PC-3 (cell line): ENCODE measurements around the gene PRR5L. TPM values are rescaled to one million over a fixed set of nuclear protein-coding genes. Genes with fewer than 3 reads are reported as not detected.
A peak's percentile ranks its signal among the peaks of the same experiment; 100 is the strongest.
"Not testable (repeated sequence)": the region's sequence is repeated elsewhere in the genome, so short reads cannot be mapped to it uniquely, and the experiment has no call there.

Experiments used
- ATAC-seq: fragments of 200-7000 bp; cut with Tn5 transposase; 2 replicates; pipeline ENCODE4 v1.9.1; 2020; ENCODE audit warnings: mild to moderate bottlenecking, moderate library complexity
- BruUV-seq: library from RNA; stranded (reverse); fragments of 400-500 nt; replicated peaks from 2 replicates; lab custom pipeline; 2021; lab: Mats Ljungman, UMichigan
- CTCF ChIA-PET: fragments of 300-600 bp; sonication (Branson Sonifier 250); formaldehyde crosslinking; loops from one replicate; lab custom pipeline; 2022; ENCODE audit warnings: antibody characterized with exemption; lab: Charles Lee
- POLR2A ChIA-PET: fragments of 300-600 bp; sonication (Branson Sonifier 250); formaldehyde crosslinking; loops from one replicate; lab custom pipeline; 2022; ENCODE audit warnings: antibody characterized with exemption; ENCODE audit not compliant: unreplicated experiment; lab: Charles Lee
- DNase-seq: peaks from one replicate; pipeline ENCODE4 v3.0.0-alpha.2; 2015
- H2AFZ ChIP-seq: fragments of 300-600 bp; sonication (generic); 2 replicates; pipeline ENCODE4 v1.6.0; 2016; ENCODE audit warnings: antibody characterized with exemption, low read length
- H3F3A ChIP-seq: fragments of 300-600 bp; sonication (generic); one replicate; pipeline ENCODE4 v1.6.0; 2017; ENCODE audit warnings: antibody characterized with exemption, low read length, control low read depth, mild to moderate bottlenecking; ENCODE audit not compliant: unreplicated experiment
- H3K27ac ChIP-seq: fragments of 300-600 bp; sonication (generic); 2 replicates; pipeline ENCODE4 v1.5.1; 2016; ENCODE audit warnings: mild to moderate bottlenecking, low read length
- H3K27me3 ChIP-seq: fragments of 300-600 bp; sonication (generic); 2 replicates; pipeline ENCODE4 v1.6.1; 2016; ENCODE audit warnings: low read length, mixed read lengths
- H3K36me3 ChIP-seq: fragments of 300-600 bp; sonication (generic); 2 replicates; pipeline ENCODE4 v1.6.1; 2016; ENCODE audit warnings: low read depth, mixed run types, low read length, mixed read lengths
- H3K4me1 ChIP-seq: fragments of 300-600 bp; sonication (generic); 2 replicates; pipeline ENCODE4 v1.5.1; 2016; ENCODE audit warnings: low read length; ENCODE audit not compliant: insufficient read depth
- H3K4me2 ChIP-seq: fragments of 300-600 bp; sonication (generic); 2 replicates; pipeline ENCODE4 v1.6.0; 2016; ENCODE audit warnings: low read length
- H3K4me3 ChIP-seq: fragments of 300-600 bp; sonication (generic); 2 replicates; pipeline ENCODE4 v1.5.1; 2016; ENCODE audit warnings: mild to moderate bottlenecking, low read length, mixed read lengths
- H3K79me2 ChIP-seq: fragments of 300-600 bp; sonication (generic); 2 replicates; pipeline ENCODE4 v1.6.1; 2017; ENCODE audit warnings: low read length, mixed read lengths
- H3K9ac ChIP-seq: fragments of 300-600 bp; sonication (generic); 2 replicates; pipeline ENCODE4 v1.6.0; 2016; ENCODE audit warnings: mild to moderate bottlenecking, low read length
- H3K9me2 ChIP-seq: fragments of 300-600 bp; sonication (generic); replicated peaks from 2 replicates; pipeline ENCODE4 v1.6.1; 2016; ENCODE audit warnings: mixed run types, low read length, mixed read lengths
- H3K9me3 ChIP-seq: fragments of 300-600 bp; sonication (generic); 2 replicates; pipeline ENCODE4 v1.6.1; 2016; ENCODE audit warnings: low read length, mixed read lengths
- H4K20me1 ChIP-seq: fragments of 300-600 bp; sonication (generic); 2 replicates; pipeline ENCODE4 v1.6.1; 2016; ENCODE audit warnings: low read length, mixed read lengths
- EZH2 ChIP-seq: fragments of 300-600 bp; sonication (generic); IDR thresholded peaks from one replicate; pipeline ENCODE4 v1.6.1; 2017; ENCODE audit warnings: antibody characterized with exemption, mild to moderate bottlenecking, low read length; ENCODE audit not compliant: unreplicated experiment
- EZH2phosphoT487 ChIP-seq: fragments of 300-600 bp; sonication (generic); IDR thresholded peaks from 2 replicates; pipeline ENCODE4 v1.6.1; 2018; ENCODE audit warnings: mild to moderate bottlenecking, antibody characterized with exemption, low read length, borderline replicate concordance
- intact Hi-C: fragments of 100-400 bp; cut with micrococcal nuclease; formaldehyde crosslinking; loops from 2 replicates; pipeline ENCODE4 v1.9.0; 2023
- total RNA-seq: library from RNA; depleted of rRNA; stranded (reverse); fragments of >200 nt; gene quantifications from 2 replicates; pipeline ENCODE4 v1.2.3, GENCODE V29; 2014
- TF ChIP-seq, protein P1 (sequence below): fragments of 300-600 bp; sonication (generic); conservative IDR thresholded peaks from 2 replicates; pipeline ENCODE4 v1.5.1; 2017; ENCODE audit warnings: antibody characterized with exemption, low read depth, mild to moderate bottlenecking, low read length

PRR5L gene
- total RNA-seq, 1 experiment from 2014 or later: 4.7 TPM

DNA sequence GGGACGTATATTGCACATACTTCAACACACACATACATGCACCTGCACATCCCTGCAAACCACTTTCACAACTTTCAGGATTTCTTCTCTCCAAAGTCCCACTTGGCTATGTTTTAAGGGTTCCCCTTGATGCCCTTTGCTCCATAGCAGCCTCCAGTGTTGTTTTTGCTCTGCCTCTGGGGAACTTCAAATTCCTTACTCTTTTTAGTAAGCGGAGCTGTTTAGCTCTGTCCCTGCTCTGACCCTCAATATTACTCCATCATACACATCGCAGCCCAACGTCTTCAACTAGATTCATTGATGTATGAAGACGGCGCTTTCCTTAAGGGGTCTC is 18.3 kb downstream of the PRR5L start:
- H3K9me2 ChIP-seq: no peaks in the 10 kb centered on the region
- no TSS peak for BruUV-seq
- H3K36me3 ChIP-seq: no peaks in the 10 kb centered on the region
- H4K20me1 ChIP-seq: no peaks in the 10 kb centered on the region
- no peaks in the 10 kb centered on the region for H3F3A ChIP-seq
- no peak overlapping the region for H2AFZ ChIP-seq
- intact Hi-C loops: no loop called here
- H3K9me3 ChIP-seq: no peaks in the 10 kb centered on the region
- ChIA-PET CTCF (no interaction called here), POLR2A (no interaction called here)
- H3K9ac ChIP-seq: no peak overlapping the region
- no peaks in the 10 kb centered on the region for H3K79me2 ChIP-seq
- no peak for TF ChIP-seq EZH2
- TF ChIP-seq EZH2phosphoT487: no peak
- TF ChIP-seq, protein P1, sequence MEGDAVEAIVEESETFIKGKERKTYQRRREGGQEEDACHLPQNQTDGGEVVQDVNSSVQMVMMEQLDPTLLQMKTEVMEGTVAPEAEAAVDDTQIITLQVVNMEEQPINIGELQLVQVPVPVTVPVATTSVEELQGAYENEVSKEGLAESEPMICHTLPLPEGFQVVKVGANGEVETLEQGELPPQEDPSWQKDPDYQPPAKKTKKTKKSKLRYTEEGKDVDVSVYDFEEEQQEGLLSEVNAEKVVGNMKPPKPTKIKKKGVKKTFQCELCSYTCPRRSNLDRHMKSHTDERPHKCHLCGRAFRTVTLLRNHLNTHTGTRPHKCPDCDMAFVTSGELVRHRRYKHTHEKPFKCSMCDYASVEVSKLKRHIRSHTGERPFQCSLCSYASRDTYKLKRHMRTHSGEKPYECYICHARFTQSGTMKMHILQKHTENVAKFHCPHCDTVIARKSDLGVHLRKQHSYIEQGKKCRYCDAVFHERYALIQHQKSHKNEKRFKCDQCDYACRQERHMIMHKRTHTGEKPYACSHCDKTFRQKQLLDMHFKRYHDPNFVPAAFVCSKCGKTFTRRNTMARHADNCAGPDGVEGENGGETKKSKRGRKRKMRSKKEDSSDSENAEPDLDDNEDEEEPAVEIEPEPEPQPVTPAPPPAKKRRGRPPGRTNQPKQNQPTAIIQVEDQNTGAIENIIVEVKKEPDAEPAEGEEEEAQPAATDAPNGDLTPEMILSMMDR: no peak
- H3K4me2 ChIP-seq: no peak overlapping the region
- ATAC-seq (no peak), DNase-seq (no peak)
- peaks cover 50% of the 10 kb centered on the region for H3K4me1 ChIP-seq
- no peak overlapping the region for H3K27ac ChIP-seq
- H3K4me3 ChIP-seq: no peak overlapping the region
- no peaks in the 10 kb centered on the region for H3K27me3 ChIP-seq

DNA sequence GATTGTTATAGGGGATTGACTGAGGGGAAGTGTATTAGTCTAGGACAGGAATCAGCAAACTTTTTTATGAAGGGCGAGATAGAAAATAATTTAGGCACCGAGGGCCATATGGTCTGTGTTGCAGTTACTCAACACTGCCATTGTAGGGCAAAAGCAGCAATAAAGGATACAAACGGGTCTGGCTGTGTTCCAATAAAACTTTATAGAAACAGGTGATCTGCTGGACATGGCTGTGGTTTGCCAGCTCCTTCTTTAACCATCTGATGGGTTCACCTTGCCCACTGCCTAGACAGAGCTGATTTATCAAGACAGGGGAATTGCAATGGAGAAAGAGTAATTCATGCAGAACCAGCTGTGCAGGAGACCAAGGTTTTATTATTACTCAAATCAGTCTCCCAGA is 20.0 kb downstream of the PRR5L start:
- no peaks in the 10 kb centered on the region for H3F3A ChIP-seq
- ATAC-seq (no peak), DNase-seq (peak; percentile 39)
- ChIA-PET POLR2A (no interaction called here), CTCF (no interaction called here)
- H3K4me3 ChIP-seq: no peak overlapping the region
- H4K20me1 ChIP-seq: no peaks in the 10 kb centered on the region
- H3K9me3 ChIP-seq: no peaks in the 10 kb centered on the region
- TF ChIP-seq EZH2phosphoT487: no peak
- TF ChIP-seq, protein P1: no peak
- TF ChIP-seq EZH2: no peak
- H3K36me3 ChIP-seq: no peaks in the 10 kb centered on the region
- H3K27me3 ChIP-seq: no peaks in the 10 kb centered on the region
- intact Hi-C loops: no loop called here
- peaks cover 40% of the 10 kb centered on the region for H3K4me1 ChIP-seq
- no peaks in the 10 kb centered on the region for H3K9me2 ChIP-seq
- H3K79me2 ChIP-seq: no peaks in the 10 kb centered on the region
- no peak overlapping the region for H3K4me2 ChIP-seq
- no peak overlapping the region for H3K9ac ChIP-seq
- BruUV-seq: no TSS peak
- H2AFZ ChIP-seq: no peak overlapping the region
- H3K27ac ChIP-seq: no peak overlapping the region

DNA sequence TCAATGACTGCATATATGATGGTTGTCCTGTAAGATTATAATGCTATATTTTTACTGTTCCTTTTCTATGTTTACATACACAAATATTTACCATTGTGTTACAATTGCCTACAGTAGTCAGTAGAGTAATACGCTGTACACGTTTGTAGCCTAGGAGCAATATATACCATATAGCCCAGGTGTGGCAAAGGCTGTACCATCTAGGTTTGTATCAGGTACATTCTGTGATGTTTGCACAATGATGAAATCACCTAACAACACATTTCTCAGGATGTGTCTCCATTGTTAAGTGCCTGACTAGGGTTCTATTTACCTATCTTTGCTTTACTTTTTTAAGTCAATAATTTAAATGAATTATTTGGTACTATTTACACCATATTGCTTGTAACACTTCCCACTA is 21.9 kb downstream of the PRR5L start:
- Histone ChIP-seq H3K4me1 (peaks cover 22% of the 10 kb centered on the region), H3K4me3 (no peak overlapping the region), H3K27ac (no peak overlapping the region), H2AFZ (no peak overlapping the region), H3K79me2 (no peaks in the 10 kb centered on the region), H3K27me3 (no peaks in the 10 kb centered on the region), H3K9ac (no peak overlapping the region), H3K4me2 (no peak overlapping the region), H3K36me3 (no peaks in the 10 kb centered on the region), H3K9me3 (no peaks in the 10 kb centered on the region), H3F3A (no peaks in the 10 kb centered on the region), H4K20me1 (no peaks in the 10 kb centered on the region), H3K9me2 (no peaks in the 10 kb centered on the region)
- no peak for TF ChIP-seq EZH2
- TF ChIP-seq EZH2phosphoT487: no peak
- TF ChIP-seq, protein P1: no peak
- no peak for ATAC-seq
- BruUV-seq: no TSS peak
- ChIA-PET POLR2A (no interaction called here), CTCF (no interaction called here)
- peak; percentile 36 for DNase-seq
- intact Hi-C loops: no loop called here

DNA sequence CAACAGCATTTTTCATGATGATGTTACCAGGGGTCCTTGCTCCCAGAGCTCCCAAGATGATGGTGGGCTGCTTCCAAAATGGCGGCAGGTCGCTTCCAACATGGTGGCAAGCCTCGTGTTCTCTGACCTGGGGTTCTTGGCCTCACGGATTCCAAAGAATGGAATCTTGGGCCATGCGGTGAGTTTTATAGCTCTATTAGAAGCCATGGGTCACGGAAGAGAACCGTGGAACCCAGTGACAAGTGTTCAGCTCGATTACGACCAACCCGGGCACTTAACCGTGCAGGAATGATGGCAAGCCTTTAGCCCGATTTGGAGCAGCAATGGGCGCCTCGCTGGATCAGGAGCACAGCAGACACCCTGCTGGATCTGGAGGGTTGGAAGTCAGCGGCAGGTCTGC is 28.9 kb downstream of the PRR5L start:
- H3K4me2 ChIP-seq, ATAC-seq, POLR2A ChIA-PET, H3K9me2 ChIP-seq, H3K4me1 ChIP-seq, DNase-seq, H3K9ac ChIP-seq, H3K36me3 ChIP-seq, intact Hi-C loops, H3F3A ChIP-seq, H3K27me3 ChIP-seq, H3K27ac ChIP-seq, H2AFZ ChIP-seq, CTCF ChIA-PET, BruUV-seq, H3K79me2 ChIP-seq, H4K20me1 ChIP-seq, H3K9me3 ChIP-seq, H3K4me3 ChIP-seq: not testable (repeated sequence)

DNA sequence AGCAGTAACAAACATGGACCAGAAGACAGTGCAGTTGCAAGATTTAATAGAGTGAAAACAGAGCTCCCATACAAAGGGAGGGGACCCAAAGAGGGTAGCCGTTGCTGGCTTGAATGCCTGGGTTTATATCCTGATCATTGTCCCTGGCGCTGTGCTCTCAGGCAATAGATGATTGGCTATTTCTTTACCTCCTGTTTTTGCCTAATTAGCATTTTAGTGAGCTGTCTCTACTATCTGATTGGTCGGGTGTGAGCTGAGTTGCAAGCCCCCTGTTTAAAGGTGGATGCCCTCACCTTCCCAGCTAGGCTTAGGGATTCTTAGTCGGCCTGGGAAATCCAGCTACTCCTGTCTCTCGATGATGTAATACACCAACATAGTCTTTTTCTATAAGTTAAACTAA is 29.3 kb downstream of the PRR5L start:
- H3K4me1 ChIP-seq, H3K27me3 ChIP-seq, CTCF ChIA-PET, H3K9me3 ChIP-seq, H2AFZ ChIP-seq, H3F3A ChIP-seq, H3K4me2 ChIP-seq, H3K9me2 ChIP-seq, H3K27ac ChIP-seq, BruUV-seq, intact Hi-C loops, H3K9ac ChIP-seq, ATAC-seq, DNase-seq, H3K36me3 ChIP-seq, POLR2A ChIA-PET, H3K4me3 ChIP-seq, H3K79me2 ChIP-seq, H4K20me1 ChIP-seq: not testable (repeated sequence)
